IMR-90 (cell line): ENCODE measurements around the gene FCER1A. TPM values are rescaled to one million over a fixed set of nuclear protein-coding genes. Genes with fewer than 3 reads are reported as not detected.

Source experiments
- ATAC-seq: fragments of 200-7000 bp; cut with Tn5 transposase; 2 replicates; pipeline ENCODE4 v1.9.1; 2020; ENCODE audit warnings: low read depth, mild to moderate bottlenecking, moderate library complexity
- BruUV-seq: library from RNA; stranded (reverse); fragments of 400-500 nt; replicated peaks from 2 replicates; lab custom pipeline; 2021; lab: Mats Ljungman, UMichigan
- CTCF ChIA-PET: fragments of 300-600 bp; formaldehyde crosslinking; extraction: SDS; loops from one replicate; lab custom pipeline; 2021; ENCODE audit warnings: antibody characterized with exemption; lab: Yijun Ruan, JAX
- POLR2A ChIA-PET: fragments of 300-600 bp; sonication (Branson Sonifier 250); formaldehyde crosslinking; loops from one replicate; lab custom pipeline; 2022; ENCODE audit warnings: antibody characterized with exemption; ENCODE audit not compliant: unreplicated experiment; lab: Charles Lee
- DNase-seq: peaks from one replicate; pipeline ENCODE4 v3.0.0; 2013
- H2AFZ ChIP-seq: replicated peaks from 2 replicates; pipeline ENCODE3; 2013; ENCODE audit warnings: low read length, mild to moderate bottlenecking; ENCODE audit not compliant: poor library complexity
- H2AK5ac ChIP-seq: 2 replicates; pipeline ENCODE4 v1.6.1; 2013; ENCODE audit warnings: low read depth, low read length, inconsistent platforms
- H2AK9ac ChIP-seq: replicated peaks from 2 replicates; pipeline ENCODE3; 2013; ENCODE audit warnings: mild to moderate bottlenecking, low read depth, low read length, moderate library complexity; ENCODE audit not compliant: poor library complexity
- H2BK120ac ChIP-seq: 2 replicates; pipeline ENCODE4 v1.6.1; 2013; ENCODE audit warnings: low read depth, low read length, inconsistent platforms
- H2BK15ac ChIP-seq: 3 replicates; pipeline ENCODE4 v1.6.1; 2013; ENCODE audit warnings: low read depth, low read length, inconsistent platforms
- H2BK20ac ChIP-seq: 2 replicates; pipeline ENCODE4 v1.6.1; 2013; ENCODE audit warnings: low read depth, mild to moderate bottlenecking, inconsistent platforms, low read length, moderate library complexity
- H2BK5ac ChIP-seq: 2 replicates; pipeline ENCODE4 v1.6.1; 2013; ENCODE audit warnings: mild to moderate bottlenecking, low read depth, low read length, inconsistent platforms; ENCODE audit not compliant: poor library complexity, severe bottlenecking
- H3K14ac ChIP-seq: replicated peaks from 2 replicates; pipeline ENCODE4 v1.6.1; 2013; ENCODE audit warnings: low read depth, low read length, inconsistent platforms
- H3K18ac ChIP-seq: 2 replicates; pipeline ENCODE4 v1.6.1; 2013; ENCODE audit warnings: low read depth, low read length, control low read depth
- H3K23ac ChIP-seq: 2 replicates; pipeline ENCODE4 v1.6.1; 2013; ENCODE audit warnings: low read depth, low read length, inconsistent platforms
- H3K27ac ChIP-seq: 2 replicates; pipeline ENCODE4 v1.5.1; 2013; ENCODE audit warnings: mild to moderate bottlenecking, control low read depth, low read length; ENCODE audit not compliant: insufficient read depth
- H3K27me3 ChIP-seq: 2 replicates; pipeline ENCODE4 v1.6.1; 2013; ENCODE audit warnings: low read length; ENCODE audit not compliant: control insufficient read depth, insufficient read depth
- H3K36me3 ChIP-seq: 2 replicates; pipeline ENCODE4 v1.6.1; 2013; ENCODE audit warnings: low read length, mixed read lengths; ENCODE audit not compliant: control insufficient read depth, insufficient read depth
- H3K4ac ChIP-seq: 2 replicates; pipeline ENCODE4 v1.6.1; 2013; ENCODE audit warnings: low read depth, low read length, inconsistent platforms
- H3K4me1 ChIP-seq: 2 replicates; pipeline ENCODE4 v1.6.1; 2013; ENCODE audit warnings: low read length, mixed read lengths; ENCODE audit not compliant: control insufficient read depth, insufficient read depth
- H3K4me2 ChIP-seq: 2 replicates; pipeline ENCODE4 v1.6.1; 2013; ENCODE audit warnings: low read depth, mild to moderate bottlenecking, control low read depth, low read length, moderate library complexity
- H3K4me3 ChIP-seq: 2 replicates; pipeline ENCODE4 v1.5.1; 2013; ENCODE audit warnings: low read depth, mild to moderate bottlenecking, control low read depth, low read length, moderate library complexity; ENCODE audit not compliant: insufficient read depth
- H3K56ac ChIP-seq: 2 replicates; pipeline ENCODE4 v1.6.1; 2013; ENCODE audit warnings: low read length, inconsistent platforms; ENCODE audit not compliant: insufficient read depth; ENCODE audit errors: extremely low read depth
- H3K79me1 ChIP-seq, 2 experiments: 2 replicates each; pipeline ENCODE4 v1.6.1; 2013; ENCODE audit warnings: low read length in 2 of 2, inconsistent platforms in 1 of 2, low read depth in 1 of 2
- H3K9ac ChIP-seq: 2 replicates; pipeline ENCODE4 v1.6.1; 2013; ENCODE audit warnings: low read depth, low read length, control low read depth
- H3K9me1 ChIP-seq: 2 replicates; pipeline ENCODE4 v1.6.1; 2013; ENCODE audit warnings: low read length, inconsistent platforms; ENCODE audit not compliant: insufficient read depth
- H3K9me3 ChIP-seq: 2 replicates; pipeline ENCODE4 v1.6.1; 2013; ENCODE audit warnings: low read length; ENCODE audit not compliant: control insufficient read depth, insufficient read depth
- H4K20me1 ChIP-seq: 2 replicates; pipeline ENCODE4 v1.6.1; 2013; ENCODE audit warnings: low read length, inconsistent platforms; ENCODE audit not compliant: insufficient read depth
- H4K5ac ChIP-seq: 2 replicates; pipeline ENCODE4 v1.6.1; 2013; ENCODE audit warnings: mild to moderate bottlenecking, low read depth, low read length, control low read depth
- H4K8ac ChIP-seq, 2 experiments: 2 replicates each; pipeline ENCODE4 v1.6.1; 2013; ENCODE audit warnings: low read depth in 2 of 2, low read length in 2 of 2, control low read depth in 1 of 2, inconsistent platforms in 1 of 2
- H4K91ac ChIP-seq: 2 replicates; pipeline ENCODE4 v1.6.1; 2013; ENCODE audit warnings: low read depth, low read length, inconsistent platforms; ENCODE audit not compliant: insufficient read depth
- ELK1 ChIP-seq: fragments of 150-350 bp; IDR thresholded peaks from 2 replicates; pipeline ENCODE4 v1.6.1; 2016; ENCODE audit warnings: low read depth, mild to moderate bottlenecking, low read length, moderate library complexity, borderline replicate concordance
- FOS ChIP-seq: fragments of 150-350 bp; IDR thresholded peaks from 2 replicates; pipeline ENCODE4 v1.6.1; 2016; ENCODE audit warnings: low read depth, low read length
- MAFK ChIP-seq: IDR thresholded peaks from 2 replicates; pipeline ENCODE4 v1.6.1; 2012; ENCODE audit warnings: low read depth, low read length, improper control_type of control experiment
- POLR2A ChIP-seq: IDR thresholded peaks from 2 replicates; pipeline ENCODE4 v1.6.1; 2012; ENCODE audit warnings: mild to moderate bottlenecking, low read depth, low read length
- RCOR1 ChIP-seq: IDR thresholded peaks from 2 replicates; pipeline ENCODE4 v1.6.1; 2012; ENCODE audit warnings: mild to moderate bottlenecking, low read length, improper control_type of control experiment; ENCODE audit not compliant: insufficient replicate concordance
- RFX5 ChIP-seq: IDR thresholded peaks from 2 replicates; pipeline ENCODE4 v1.8.0; 2012; ENCODE audit warnings: low read depth, mild to moderate bottlenecking, low read length, moderate library complexity
- WGBS, 2 experiments: methylation state at CpG; one replicate each; pipeline versions ENCODE4 v1.1.5 to v1.1.7; 2013; ENCODE audit warnings: missing lambda C conversion rate in 2 of 2; ENCODE audit not compliant: insufficient read length in 1 of 2; ENCODE audit errors: extremely low coverage in 2 of 2; 5-methylcytosine and 5-hydroxymethylcytosine counted together
- dilution Hi-C: fragments of 300-500 bp; cut with HindIII; formaldehyde crosslinking; loops from one replicate; pipeline ENCODE4 v1.14.3; 2018; ENCODE audit warnings: low sequenced_read_pairs; ENCODE audit not compliant: unreplicated experiment
- in situ Hi-C: fragments of 300-500 bp; cut with MboI; formaldehyde crosslinking; loops from 3 replicates; pipeline ENCODE4 v1.14.3; 2019; ENCODE audit warnings: low sequenced_read_pairs, inconsistent platforms, mixed read lengths
- intact Hi-C: fragments of 100-400 bp; cut with micrococcal nuclease; formaldehyde crosslinking; loops from 2 replicates; pipeline ENCODE4 v1.10.0; 2022
- polyA plus RNA-seq, 3 experiments: library from polyadenylated mRNA; depleted of rRNA; stranded (reverse); fragments of >200 nt; gene quantifications; 2 replicates each; pipeline ENCODE4 v1.2.3, GENCODE V29; 2012; ENCODE audit warnings: low replicate concordance in 1 of 3
- total RNA-seq: library from RNA; depleted of rRNA; stranded (reverse); fragments of >200 nt; gene quantifications from 2 replicates; pipeline ENCODE4 v1.2.3, GENCODE V29; 2012

The FCER1A gene
- total and polyA plus RNA-seq, 2 of the 4 experiments (the other 2 are of a cell fraction) = not detected

DNA sequence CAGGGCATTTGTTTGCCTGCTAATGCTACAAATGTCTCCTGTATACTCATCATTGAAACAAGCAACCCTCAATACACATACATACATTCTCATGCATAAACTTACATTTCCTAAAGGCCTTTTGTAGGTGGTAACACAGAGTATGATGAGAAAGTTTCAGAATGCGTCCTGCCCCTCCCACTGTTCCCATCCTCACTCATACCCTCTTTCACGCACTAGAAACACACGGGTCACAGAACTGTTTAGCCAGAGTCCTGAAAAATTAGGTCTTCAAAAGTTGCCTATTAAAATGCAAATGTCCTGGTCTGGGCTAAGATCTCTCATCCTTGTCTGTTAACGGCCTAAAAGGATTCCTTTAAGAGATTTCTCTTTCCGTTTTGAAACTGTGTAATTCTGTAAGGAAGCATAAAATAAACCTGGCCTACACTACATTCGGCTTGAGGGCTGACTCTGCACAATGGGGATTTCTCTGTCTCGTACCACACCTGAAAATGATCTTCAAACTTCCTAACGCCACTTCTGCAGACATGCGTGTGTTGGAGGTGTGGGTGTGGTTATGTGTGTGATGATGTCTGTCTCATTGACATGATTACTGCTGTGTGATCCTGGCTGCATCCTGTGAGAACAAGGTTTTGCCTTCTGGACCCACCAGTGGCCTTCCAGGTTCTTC lies 5.3 kb upstream of the FCER1A start:
- H4K8ac ChIP-seq = no peak overlapping the region
- H3K4me1 ChIP-seq = no peaks in the 10 kb centered on the region
- no peak overlapping the region for H2AK5ac ChIP-seq
- H3K27ac ChIP-seq = no peak overlapping the region
- WGBS, 2 experiments = no CpG with 5 or more reads among the region's 9 CpGs
- CTCF ChIA-PET = no interaction called here
- no peak overlapping the region for H2BK5ac ChIP-seq
- H3K18ac ChIP-seq = no peak overlapping the region
- no peaks in the 10 kb centered on the region for H4K20me1 ChIP-seq
- no peaks in the 10 kb centered on the region for H3K9me3 ChIP-seq
- H3K9ac ChIP-seq = no peak overlapping the region
- POLR2A ChIA-PET = no interaction called here
- H3K4me2 ChIP-seq = no peak overlapping the region
- dilution Hi-C loops (no loop called here), in situ Hi-C loops (no loop called here), intact Hi-C loops (no loop called here)
- TF ChIP-seq MAFK (no peak), RFX5 (no peak), FOS (no peak), ELK1 (no peak), RCOR1 (no peak), POLR2A (no peak)
- H3K79me1 ChIP-seq = no peaks in the 10 kb centered on the region
- H3K27me3 ChIP-seq = no peaks in the 10 kb centered on the region
- H3K4ac ChIP-seq = no peak overlapping the region
- BruUV-seq = no TSS peak
- no peak overlapping the region for H3K4me3 ChIP-seq
- H2BK15ac ChIP-seq = no peak overlapping the region
- H2AFZ ChIP-seq = no peak overlapping the region
- H2BK120ac ChIP-seq = no peak overlapping the region
- H3K56ac ChIP-seq = no peak overlapping the region
- H4K5ac ChIP-seq = no peak overlapping the region
- H2BK20ac ChIP-seq = no peak overlapping the region
- no peak overlapping the region for H4K91ac ChIP-seq
- no peaks in the 10 kb centered on the region for H3K36me3 ChIP-seq
- H3K23ac ChIP-seq = no peak overlapping the region
- H3K9me1 ChIP-seq = no peaks in the 10 kb centered on the region
- H2AK9ac ChIP-seq = no peak overlapping the region
- no peak for ATAC-seq
- no peak overlapping the region for H3K14ac ChIP-seq
- DNase-seq = no peak
